MCF 10A (cell line): ENCODE results near the gene ZNF222. TPM values are rescaled to one million over a fixed set of nuclear protein-coding genes. Genes with fewer than 3 reads are reported as not detected.

ENCODE experiments used
- BruUV-seq: library from RNA; stranded (reverse); fragments of 400-500 nt; replicated peaks from 2 replicates; lab custom pipeline; 2021; lab: Mats Ljungman, UMichigan
- CTCF ChIA-PET: fragments of 300-600 bp; sonication (Branson Sonifier 250); formaldehyde crosslinking; extraction: SDS; loops from one replicate; lab custom pipeline; 2021; ENCODE audit warnings: antibody characterized with exemption, inconsistent platforms; lab: Yijun Ruan, JAX
- POLR2A ChIA-PET: fragments of 300-600, 350-650 bp; sonication (Branson Sonifier 250); formaldehyde crosslinking; extraction: SDS; loops from one replicate; lab custom pipeline; 2020; ENCODE audit warnings: antibody characterized with exemption, inconsistent platforms; lab: Yijun Ruan, JAX
- DNase-seq: peaks from one replicate; pipeline ENCODE4 v3.0.0-alpha.2; 2018; ENCODE audit not compliant: unreplicated experiment
- H3K27ac Mint-ChIP-seq: one replicate; pipeline ENCODE4 v1.8.0; 2022; ENCODE audit warnings: mild to moderate bottlenecking, low read depth, mixed read lengths; ENCODE audit not compliant: unreplicated experiment
- H3K27me3 Mint-ChIP-seq: one replicate; pipeline ENCODE4 v1.8.0; 2022; ENCODE audit warnings: mixed read lengths; ENCODE audit not compliant: insufficient read depth, unreplicated experiment
- H3K36me3 Mint-ChIP-seq: one replicate; pipeline ENCODE4 v1.8.0; 2022; ENCODE audit warnings: mild to moderate bottlenecking, moderate library complexity, mixed read lengths; ENCODE audit not compliant: insufficient read depth, unreplicated experiment
- H3K4me1 Mint-ChIP-seq: one replicate; pipeline ENCODE4 v1.8.0; 2022; ENCODE audit warnings: mixed read lengths; ENCODE audit not compliant: insufficient read depth, unreplicated experiment
- H3K4me3 Mint-ChIP-seq: one replicate; pipeline ENCODE4 v1.8.0; 2022; ENCODE audit warnings: mild to moderate bottlenecking, moderate library complexity, mixed read lengths; ENCODE audit not compliant: unreplicated experiment
- H3K9me3 Mint-ChIP-seq: one replicate; pipeline ENCODE4 v1.8.0; 2022; ENCODE audit warnings: mixed read lengths; ENCODE audit not compliant: unreplicated experiment
- intact Hi-C: fragments of 100-400 bp; cut with micrococcal nuclease; formaldehyde crosslinking; loops from 2 replicates; pipeline ENCODE4 v1.14.1; 2022
- total RNA-seq: library from RNA; stranded (reverse); gene quantifications from 2 replicates; pipeline ENCODE4 v1.2.3, GENCODE V29; 2022
- TF ChIP-seq, protein P1 (sequence below): fragments of 200-600 bp; IDR thresholded peaks from one replicate; pipeline ENCODE4 v1.8.0; 2022; ENCODE audit warnings: antibody characterized with exemption, mild to moderate bottlenecking; ENCODE audit not compliant: unreplicated experiment

ZNF222 gene
- total RNA-seq, 1 experiment from 2014 or later: 3.3 TPM

DNA sequence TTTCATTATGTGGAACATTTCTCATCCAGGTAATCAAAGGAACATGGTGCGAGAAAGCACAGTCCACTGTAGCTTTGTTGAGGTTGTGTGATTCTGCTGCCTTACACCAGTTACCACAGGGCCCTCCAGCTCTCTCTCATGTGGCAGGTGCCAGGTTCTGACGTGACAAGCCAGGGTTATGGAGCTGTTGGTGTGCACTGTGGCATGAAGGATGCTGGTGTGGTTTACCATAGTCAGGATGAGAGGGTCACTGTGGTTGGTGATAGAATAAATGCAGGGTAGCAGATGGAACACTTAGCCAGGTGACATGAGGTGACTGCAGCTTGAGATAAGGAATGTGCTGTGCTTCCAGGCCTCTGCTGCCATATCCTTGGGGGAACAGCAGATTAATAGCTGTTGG, 34.0 kb downstream of the ZNF222 start:
- Mint-ChIP-seq H3K4me3 (no peak overlapping the region), H3K4me1 (no peaks in the 10 kb centered on the region), H3K9me3 (peaks cover 31% of the 10 kb centered on the region), H3K27me3 (no peaks in the 10 kb centered on the region), H3K27ac (no peak overlapping the region), H3K36me3 (peaks cover 5% of the 10 kb centered on the region)
- BruUV-seq: no TSS peak
- TF ChIP-seq, protein P1, sequence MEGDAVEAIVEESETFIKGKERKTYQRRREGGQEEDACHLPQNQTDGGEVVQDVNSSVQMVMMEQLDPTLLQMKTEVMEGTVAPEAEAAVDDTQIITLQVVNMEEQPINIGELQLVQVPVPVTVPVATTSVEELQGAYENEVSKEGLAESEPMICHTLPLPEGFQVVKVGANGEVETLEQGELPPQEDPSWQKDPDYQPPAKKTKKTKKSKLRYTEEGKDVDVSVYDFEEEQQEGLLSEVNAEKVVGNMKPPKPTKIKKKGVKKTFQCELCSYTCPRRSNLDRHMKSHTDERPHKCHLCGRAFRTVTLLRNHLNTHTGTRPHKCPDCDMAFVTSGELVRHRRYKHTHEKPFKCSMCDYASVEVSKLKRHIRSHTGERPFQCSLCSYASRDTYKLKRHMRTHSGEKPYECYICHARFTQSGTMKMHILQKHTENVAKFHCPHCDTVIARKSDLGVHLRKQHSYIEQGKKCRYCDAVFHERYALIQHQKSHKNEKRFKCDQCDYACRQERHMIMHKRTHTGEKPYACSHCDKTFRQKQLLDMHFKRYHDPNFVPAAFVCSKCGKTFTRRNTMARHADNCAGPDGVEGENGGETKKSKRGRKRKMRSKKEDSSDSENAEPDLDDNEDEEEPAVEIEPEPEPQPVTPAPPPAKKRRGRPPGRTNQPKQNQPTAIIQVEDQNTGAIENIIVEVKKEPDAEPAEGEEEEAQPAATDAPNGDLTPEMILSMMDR: no peak
- ChIA-PET POLR2A (no interaction called here), CTCF (no interaction called here)
- intact Hi-C loops: no loop called here
- DNase-seq: no peak

DNA sequence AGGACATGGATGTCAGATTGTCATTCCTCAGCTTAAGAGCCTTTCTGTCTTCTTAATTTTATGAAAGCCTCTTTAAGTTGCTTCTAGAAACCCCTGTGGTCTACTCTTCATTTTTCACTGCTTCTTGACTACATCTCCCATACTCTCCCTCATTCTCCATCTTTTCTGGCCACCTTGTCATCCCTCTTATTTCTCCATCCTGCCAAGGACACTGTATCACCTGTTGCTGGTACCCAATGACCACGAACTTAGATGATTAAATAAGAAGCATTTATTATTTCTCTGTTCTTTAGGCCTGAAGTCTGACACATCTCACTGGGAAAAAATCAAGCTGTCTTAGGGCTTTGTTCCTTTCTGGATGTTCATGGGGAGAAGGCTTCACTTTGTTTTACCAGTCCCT, 35.9 kb downstream of the ZNF222 start:
- Mint-ChIP-seq H3K9me3 (peaks cover 24% of the 10 kb centered on the region), H3K4me1 (no peaks in the 10 kb centered on the region), H3K4me3 (no peak overlapping the region), H3K27me3 (no peaks in the 10 kb centered on the region), H3K36me3 (no peaks in the 10 kb centered on the region), H3K27ac (no peak overlapping the region)
- intact Hi-C loops: no loop called here
- TF ChIP-seq, protein P1: no peak
- CTCF ChIA-PET: no interaction called here
- POLR2A ChIA-PET: interaction anchor here (0.9 kb wide), 1 partner anchor 9 kb away, joined by 3 read pairs; the partner anchor contains the start of gene ZNF223
- no TSS peak for BruUV-seq
- no peak for DNase-seq

DNA sequence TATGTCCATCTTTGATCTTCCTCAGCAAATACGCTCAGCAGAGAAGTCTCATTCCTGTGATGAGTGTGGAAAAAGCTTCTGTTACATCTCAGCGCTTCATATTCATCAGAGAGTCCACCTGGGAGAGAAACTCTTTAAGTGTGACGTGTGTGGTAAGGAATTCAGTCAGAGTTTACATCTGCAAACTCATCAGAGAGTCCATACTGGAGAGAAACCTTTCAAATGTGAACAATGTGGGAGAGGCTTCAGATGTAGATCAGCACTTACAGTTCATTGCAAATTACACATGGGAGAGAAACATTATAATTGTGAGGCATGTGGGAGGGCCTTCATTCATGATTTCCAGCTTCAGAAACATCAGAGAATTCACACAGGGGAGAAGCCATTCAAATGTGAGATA, 41.1 kb downstream of the ZNF222 start:
- CTCF ChIA-PET: no interaction called here

DNA sequence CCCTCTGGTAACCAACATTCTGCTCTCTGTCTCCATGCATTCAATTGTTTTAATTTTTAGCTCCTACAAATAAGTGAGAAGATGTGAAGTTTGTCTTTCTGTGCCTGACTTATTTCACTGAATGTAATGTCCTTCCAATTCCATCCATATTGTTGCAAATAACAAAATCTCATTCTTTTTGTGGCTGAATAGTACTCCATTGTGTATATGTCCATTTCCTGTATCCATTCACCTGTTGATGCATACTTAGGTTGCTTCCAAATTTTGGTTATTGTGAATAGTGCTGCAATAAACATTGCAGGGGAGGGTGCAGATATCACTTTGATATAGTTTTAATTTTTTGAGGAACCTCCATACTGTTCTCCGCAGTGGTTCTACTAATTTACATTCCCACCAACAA, 44.2 kb downstream of the ZNF222 start:
- ChIA-PET POLR2A (interaction anchor here (0.7 to 1.1 kb wide), 2 partner anchors 25 to 847 kb away, joined by 3 to 4 read pairs; partner anchors contain the start of gene ZNF224), CTCF (interaction anchor here (0.6 kb wide), 1 partner anchor 14 kb away, joined by 3 read pairs; no protein-coding TSS in a partner anchor)
- BruUV-seq: no TSS peak
- no peak overlapping the region for H3K4me3 Mint-ChIP-seq
- TF ChIP-seq, protein P1: no peak
- H3K27me3 Mint-ChIP-seq: no peaks in the 10 kb centered on the region
- intact Hi-C loops: no loop called here
- H3K4me1 Mint-ChIP-seq: peaks cover 17% of the 10 kb centered on the region
- no peak overlapping the region for H3K27ac Mint-ChIP-seq
- H3K9me3 Mint-ChIP-seq: peaks cover 34% of the 10 kb centered on the region
- peaks cover 8% of the 10 kb centered on the region for H3K36me3 Mint-ChIP-seq
- DNase-seq: no peak

More for the DNA sequence above, 41.1 kb downstream of the ZNF222 start:
- H3K9me3 Mint-ChIP-seq: peaks cover 37% of the 10 kb centered on the region
- POLR2A ChIA-PET: no interaction called here
- TF ChIP-seq, protein P1: no peak
- H3K36me3 Mint-ChIP-seq: no peaks in the 10 kb centered on the region
- H3K4me3 Mint-ChIP-seq: no peak overlapping the region
- intact Hi-C loops: no loop called here
- DNase-seq: no peak
- H3K27ac Mint-ChIP-seq: no peak overlapping the region
- H3K27me3 Mint-ChIP-seq: no peaks in the 10 kb centered on the region
- BruUV-seq: no TSS peak
- H3K4me1 Mint-ChIP-seq: peaks cover 5% of the 10 kb centered on the region
